ENCODE results near the gene ZC3H13.
"Not testable (repeated sequence)": the region's sequence is repeated elsewhere in the genome, so short reads cannot be mapped to it uniquely, and the experiment has no call there.

The ZC3H13 gene

GRCh38 chr13:46004491-46004890 is 48.1 kb downstream of the ZC3H13 start:
- DNase-seq (ENCODE audit: low spot score) = no peak

- DNase-seq (ENCODE audit: low spot score) = no peak
These were observed 55.9 kb downstream of the ZC3H13 start for GRCh38 chr13:45996631-45997030.

GRCh38 chr13:45995245-45995644 is 57.3 kb downstream of the ZC3H13 start:
- no peak for DNase-seq (ENCODE audit: low spot score)

GRCh38 chr13:45994752-45995151 is 57.8 kb downstream of the ZC3H13 start:
- DNase-seq (ENCODE audit: low spot score) = no peak

GRCh38 chr13:45989607-45990006 is 62.9 kb downstream of the ZC3H13 start:
- DNase-seq (ENCODE audit: low spot score) = peak; percentile 52

GRCh38 chr13:45981127-45981526 is 71.4 kb downstream of the ZC3H13 start:
- DNase-seq (ENCODE audit: low spot score) = not testable (repeated sequence)

- no peak for DNase-seq (ENCODE audit: low spot score)
These were observed 77.2 kb downstream of the ZC3H13 start for GRCh38 chr13:45975337-45975736.

- DNase-seq (ENCODE audit: low spot score) = no peak
These were observed 78.0 kb downstream of the ZC3H13 start for GRCh38 chr13:45974500-45974899.

- DNase-seq (ENCODE audit: low spot score) = no peak
These were observed 85.0 kb downstream of the ZC3H13 start for GRCh38 chr13:45967589-45967988.

- DNase-seq (ENCODE audit: low spot score) = no peak
These were observed 85.8 kb downstream of the ZC3H13 start for GRCh38 chr13:45966715-45967114.

- DNase-seq (ENCODE audit: low spot score) = no peak
These were observed 91.1 kb downstream of the ZC3H13 start for GRCh38 chr13:45961468-45961867.

GRCh38 chr13:45954836-45955800 is 97.4 kb downstream of the ZC3H13 start:
- no peak for DNase-seq (ENCODE audit: low spot score)

GRCh38 chr13:45953082-45953481 is 99.5 kb downstream of the ZC3H13 start:
- no peak for DNase-seq (ENCODE audit: low spot score)

- no peak for DNase-seq (ENCODE audit: low spot score)
These were observed 100.8 kb downstream of the ZC3H13 start for GRCh38 chr13:45951724-45952123.

GRCh38 chr13:45951166-45951565 is 101.4 kb downstream of the ZC3H13 start:
- DNase-seq (ENCODE audit: low spot score) = no peak

GRCh38 chr13:45950386-45951000 is 102.1 kb downstream of the ZC3H13 start:
- DNase-seq (ENCODE audit: low spot score) = no peak

GRCh38 chr13:45949161-45949560 is 103.4 kb downstream of the ZC3H13 start:
- DNase-seq (ENCODE audit: low spot score) = no peak

GRCh38 chr13:45943965-45944364 is 108.6 kb downstream of the ZC3H13 start:
- no peak for DNase-seq (ENCODE audit: low spot score)

- no peak for DNase-seq (ENCODE audit: low spot score)
These were observed 109.4 kb downstream of the ZC3H13 start for GRCh38 chr13:45943120-45943519.

- no peak for DNase-seq (ENCODE audit: low spot score)
These were observed 111.3 kb downstream of the ZC3H13 start for GRCh38 chr13:45941261-45941660.

- DNase-seq (ENCODE audit: low spot score) = no peak
These were observed 112.5 kb downstream of the ZC3H13 start for GRCh38 chr13:45940061-45940460.

GRCh38 chr13:45936621-45937020 is 115.9 kb downstream of the ZC3H13 start:
- DNase-seq (ENCODE audit: low spot score) = no peak

- DNase-seq (ENCODE audit: low spot score) = no peak
These were observed 118.3 kb downstream of the ZC3H13 start for GRCh38 chr13:45934283-45934682.

All from AG20443 (cell line).